Stomach (tissue), 4 donors: ENCODE data around the gene TLE2.

ENCODE experiments used
- CTCF ChIP-seq, 7 experiments: fragments of 450-650 bp in 4 of 7; fragments of 200-600 bp in 3 of 7; sonication (generic) in 3 of 7; IDR thresholded peaks; one replicate each; pipeline ENCODE4 v1.5.1; 2016 to 2019; ENCODE audit warnings: antibody characterized with exemption in 7 of 7, control low read depth in 2 of 7, mild to moderate bottlenecking in 1 of 7
- POLR2A ChIP-seq, 4 donors: fragments of 450-650 bp; IDR thresholded peaks; one replicate each; pipeline ENCODE4 v1.6.1; 2016; ENCODE audit warnings: antibody characterized with exemption in 4 of 4, control low read depth in 2 of 4, mild to moderate bottlenecking in 1 of 4, moderate library complexity in 1 of 4
- POLR2AphosphoS5 ChIP-seq, 3 donors: sonication (generic); formaldehyde crosslinking; IDR thresholded peaks; one replicate each; pipeline ENCODE4 v1.6.1; 2016; ENCODE audit warnings: antibody characterized with exemption in 3 of 3

GRCh38 chr19:3019211-3019854 is 9.7 kb downstream of the TLE2 start:
- TF ChIP-seq CTCF (IDR thresholded peaks at IDR 0.05) (no peak), POLR2AphosphoS5 (IDR thresholded peaks at IDR 0.05) (no peak), POLR2A (IDR thresholded peaks at IDR 0.05) (no peak)
